GM10266 (cell line): ENCODE measurements around the gene EVX2.

Experiments
- DNase-seq: peaks from one replicate; pipeline ENCODE4 v3.0.0; 2012; ENCODE audit errors: extremely low spot score
- CTCF ChIP-seq: IDR thresholded peaks from 2 replicates; pipeline ENCODE4 v1.5.1; 2012; ENCODE audit warnings: mild to moderate bottlenecking, low read depth; ENCODE audit not compliant: control insufficient read depth, insufficient read depth; ENCODE audit errors: missing control alignments

The EVX2 gene

GRCh38 chr2:176085861-176086771 lies 2.4 kb upstream of the EVX2 start:
- peak; percentile 42 for TF ChIP-seq CTCF
- DNase-seq, result peak; percentile 50

DNA sequence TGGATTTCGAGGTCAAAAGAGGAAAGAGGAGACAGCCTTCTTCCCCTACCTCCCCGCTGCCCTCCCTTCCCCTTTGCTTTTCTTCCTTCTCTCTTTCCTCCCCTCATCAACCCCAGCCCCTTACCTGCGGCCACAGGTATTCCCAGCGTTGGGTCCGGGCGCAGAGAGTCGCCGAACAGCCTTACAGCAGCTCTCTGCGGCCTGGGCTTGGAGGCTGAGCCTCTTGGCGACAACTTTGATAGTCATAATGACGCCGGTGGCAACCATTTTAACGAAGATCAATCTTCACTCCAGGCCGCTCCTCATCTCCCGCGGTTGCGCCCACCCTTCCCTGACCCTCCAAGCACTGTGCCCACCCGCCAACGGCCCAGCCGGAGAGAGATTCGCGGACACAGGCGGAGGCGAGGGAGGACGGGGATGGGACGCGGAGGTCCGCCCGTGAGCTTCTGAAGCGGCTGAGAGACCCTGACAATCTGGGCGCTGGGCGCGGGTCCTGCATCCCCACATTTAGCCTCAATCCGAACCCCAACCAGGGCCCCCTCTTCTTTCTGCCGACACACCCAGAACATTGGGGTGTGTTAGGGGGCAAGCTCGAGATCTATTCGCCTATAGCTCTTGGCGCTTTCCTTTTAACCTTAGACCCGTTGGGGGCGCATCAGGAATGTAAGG lies 1.5 kb upstream of the EVX2 start:
- DNase-seq, result no peak
- no peak for TF ChIP-seq CTCF

GRCh38 chr2:176084611-176085119 lies 903 bp upstream of the EVX2 start:
- no peak for TF ChIP-seq CTCF
- no peak for DNase-seq

- TF ChIP-seq CTCF, result no peak
- DNase-seq, result no peak
Measured at GRCh38 chr2:176082824-176083751, 674 bp downstream of the EVX2 start.

GRCh38 chr2:176082525-176082823 lies 1.3 kb downstream of the EVX2 start:
- no peak for TF ChIP-seq CTCF
- DNase-seq, result no peak

DNA sequence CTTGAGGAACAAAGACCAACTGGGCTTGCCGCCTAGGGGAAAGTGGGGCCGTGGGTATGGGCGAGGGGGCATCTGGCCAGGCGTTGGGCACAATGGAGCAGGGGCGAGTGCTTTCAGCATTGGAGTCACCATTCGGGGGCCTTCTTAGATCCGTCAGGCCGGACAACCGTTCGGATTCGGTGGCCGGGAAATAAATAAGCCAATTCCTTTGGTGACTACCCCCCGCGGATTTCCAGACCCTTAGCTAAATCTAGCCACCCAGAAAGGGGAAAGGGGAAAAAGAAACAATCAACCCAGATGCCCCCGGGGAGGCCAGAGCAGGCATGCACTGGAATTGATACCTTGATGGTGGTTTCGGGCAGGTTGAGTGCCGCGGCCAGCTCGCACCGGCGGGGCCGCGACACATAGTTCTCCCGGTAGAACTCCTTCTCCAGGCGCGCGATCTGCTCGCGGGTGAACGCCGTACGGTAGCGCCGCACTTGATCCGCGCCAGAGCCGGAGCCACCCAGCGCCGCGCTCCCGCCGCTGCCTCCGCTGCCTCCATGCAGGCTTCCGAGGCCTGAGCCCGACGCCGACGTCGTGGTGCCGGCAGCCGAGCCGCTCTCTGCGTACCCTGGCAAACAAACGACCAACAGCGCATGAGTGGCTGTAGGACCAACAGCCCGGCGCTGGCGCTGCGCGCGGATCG lies 1.8 kb downstream of the EVX2 start:
- TF ChIP-seq CTCF, result no peak
- DNase-seq, result peak; percentile 45
